HCT116 (cell line): ENCODE measurements around the gene NANOG. TPM values are rescaled to one million over a fixed set of nuclear protein-coding genes. Genes with fewer than 3 reads are reported as not detected.

ENCODE experiments used
- ATAC-seq: fragments of 200-7000 bp; cut with Tn5 transposase; 2 replicates; pipeline ENCODE4 v1.9.1; 2020; ENCODE audit warnings: mild to moderate bottlenecking, moderate library complexity
- BruUV-seq: library from RNA; stranded (reverse); fragments of 400-500 nt; replicated peaks from 2 replicates; lab custom pipeline; 2021; lab: Mats Ljungman, UMichigan
- CTCF ChIA-PET: fragments of 300-600 bp; sonication (Branson Sonifier 250); formaldehyde crosslinking; loops from one replicate; lab custom pipeline; 2021; ENCODE audit warnings: antibody characterized with exemption; lab: Charles Lee
- POLR2A ChIA-PET: fragments of 300-600, 350-600 bp; sonication (Branson Sonifier 250); formaldehyde crosslinking; loops from one replicate; lab custom pipeline; 2021; ENCODE audit warnings: antibody characterized with exemption; lab: Charles Lee
- RAD21 ChIA-PET, 2 experiments: fragments of 300-600 bp; sonication (Branson Sonifier 250); formaldehyde crosslinking; loops; one replicate each; lab custom pipeline; 2023; ENCODE audit warnings: low total read pairs in 2 of 2; ENCODE audit not compliant: uncharacterized antibody in 2 of 2, unreplicated experiment in 2 of 2, low non-redundant PET in 1 of 2; lab: Charles Lee
- DNase-seq: peaks from one replicate; pipeline ENCODE4 v3.0.0-alpha.2; 2010; ENCODE audit warnings: low read depth, low spot score
- H2AFZ ChIP-seq: fragments of 200-600 bp; shearing (Covaris generic), sonication (generic); 2 replicates; pipeline ENCODE4 v1.6.1; 2017; ENCODE audit warnings: low read depth, mixed run types, mixed read lengths, antibody characterized with exemption, low read length; ENCODE audit not compliant: poor library complexity, severe bottlenecking
- H3K27ac ChIP-seq: 2 replicates; pipeline ENCODE4 v1.5.1; 2012; ENCODE audit warnings: low read depth, low read length
- H3K27me3 ChIP-seq: fragments of 200-600 bp; sonication (generic); 2 replicates; pipeline ENCODE4 v1.6.1; 2016; ENCODE audit warnings: mixed run types, low read length, mixed read lengths; ENCODE audit not compliant: insufficient read depth
- H3K36me3 ChIP-seq, 2 experiments: fragments of 200-500 bp in 1 of 2; fragments of 200-600 bp in 1 of 2; sonication (Bioruptor generic) in 1 of 2; sonication (generic) in 1 of 2; 2 replicates each; pipeline versions ENCODE4 v1.5.1 to v1.6.1; 2014 to 2016; ENCODE audit warnings: low read length in 2 of 2, inconsistent platforms in 1 of 2, mixed read lengths in 1 of 2, mixed run types in 1 of 2; ENCODE audit not compliant: insufficient read depth in 2 of 2, control insufficient read depth in 1 of 2
- H3K4me1 ChIP-seq, 2 experiments: fragments of 200-600 bp in 1 of 2; sonication (generic) in 1 of 2; 2 replicates each; pipeline versions ENCODE4 v1.5.1 to v1.6.1; 2012 to 2017; ENCODE audit warnings: low read length in 2 of 2, inconsistent platforms in 1 of 2, mild to moderate bottlenecking in 1 of 2, mixed read lengths in 1 of 2, mixed run types in 1 of 2, moderate library complexity in 1 of 2; ENCODE audit not compliant: insufficient read depth in 2 of 2, control insufficient read depth in 1 of 2
- H3K4me2 ChIP-seq: fragments of 200-600 bp; sonication (generic); 2 replicates; pipeline ENCODE4 v1.6.1; 2017; ENCODE audit warnings: mixed run types, low read length, mixed read lengths
- H3K4me3 ChIP-seq, 2 experiments: fragments of 200-600 bp in 1 of 2; sonication (generic) in 1 of 2; replicated peaks in 1 of 2; 2 replicates each; pipeline ENCODE4 v1.5.1; 2011 to 2016; ENCODE audit warnings: low read length in 2 of 2, control low read depth in 1 of 2, low read depth in 1 of 2, mild to moderate bottlenecking in 1 of 2, mixed read lengths in 1 of 2, mixed run types in 1 of 2
- H3K79me2 ChIP-seq: fragments of 200-600 bp; sonication (generic); 2 replicates; pipeline ENCODE4 v1.6.1; 2017; ENCODE audit warnings: mild to moderate bottlenecking, mixed run types, low read length, moderate library complexity, mixed read lengths; ENCODE audit not compliant: insufficient read depth
- H3K9ac ChIP-seq: fragments of 200-600 bp; sonication (generic); 2 replicates; pipeline ENCODE4 v1.6.1; 2016; ENCODE audit warnings: low read length, mixed read lengths
- H3K9me2 ChIP-seq: fragments of 200-600 bp; sonication (generic), shearing (Covaris generic); 2 replicates; pipeline ENCODE4 v1.6.1; 2017; ENCODE audit warnings: mixed run types, mild to moderate bottlenecking, moderate library complexity; ENCODE audit not compliant: insufficient read depth
- H3K9me3 ChIP-seq, 2 experiments: fragments of 200-500 bp in 1 of 2; fragments of 200-600 bp in 1 of 2; sonication (Bioruptor generic) in 1 of 2; sonication (generic) in 1 of 2; 2 replicates each; pipeline ENCODE4 v1.6.1; 2014 to 2017; ENCODE audit warnings: low read length in 2 of 2, mixed read lengths in 2 of 2, inconsistent platforms in 1 of 2, low read depth in 1 of 2, mild to moderate bottlenecking in 1 of 2, mixed run types in 1 of 2, moderate library complexity in 1 of 2; ENCODE audit not compliant: control insufficient read depth in 1 of 2, insufficient read depth in 1 of 2
- H4K20me1 ChIP-seq: fragments of 200-600 bp; sonication (generic), shearing (Covaris generic); 2 replicates; pipeline ENCODE4 v1.6.1; 2017; ENCODE audit warnings: mixed run types, mild to moderate bottlenecking, moderate library complexity; ENCODE audit not compliant: insufficient read depth
- CBX3 ChIP-seq: IDR thresholded peaks from 2 replicates; pipeline ENCODE4 v1.6.1; 2012; ENCODE audit warnings: low read depth
- CEBPB ChIP-seq: IDR thresholded peaks from 2 replicates; pipeline ENCODE4 v1.6.1; 2012; ENCODE audit warnings: low read depth
- EGR1 ChIP-seq: IDR thresholded peaks from 2 replicates; pipeline ENCODE4 v1.6.1; 2012; ENCODE audit warnings: low read depth
- EZH2 ChIP-seq: fragments of 200-600 bp; sonication (generic); IDR thresholded peaks from 2 replicates; pipeline ENCODE4 v1.6.1; 2017; ENCODE audit warnings: antibody characterized with exemption, mixed run types
- POLR2A ChIP-seq: IDR thresholded peaks from 2 replicates; pipeline ENCODE4 v1.7.0; 2011; ENCODE audit warnings: borderline replicate concordance; ENCODE audit not compliant: insufficient read depth, insufficient read length; ENCODE audit errors: extremely low read depth
- POLR2AphosphoS5 ChIP-seq: IDR thresholded peaks from 2 replicates; pipeline ENCODE4 v1.6.1; 2011; ENCODE audit warnings: mild to moderate bottlenecking, low read depth, low read length, moderate library complexity
- RAD21 ChIP-seq: IDR thresholded peaks from 2 replicates; pipeline ENCODE4 v1.6.1; 2012; ENCODE audit warnings: low read depth, mild to moderate bottlenecking
- SIN3A ChIP-seq: IDR thresholded peaks from 2 replicates; pipeline ENCODE4 v1.6.1; 2012; ENCODE audit warnings: low read depth
- TCF7L2 ChIP-seq: IDR thresholded peaks from 2 replicates; pipeline ENCODE4 v1.7.0; 2011; ENCODE audit warnings: borderline replicate concordance, inconsistent platforms; ENCODE audit not compliant: insufficient read depth, insufficient read length; ENCODE audit errors: extremely low read depth
- intact Hi-C: fragments of 100-400 bp; cut with micrococcal nuclease; formaldehyde crosslinking; loops from 2 replicates; pipeline ENCODE4 v1.10.0; 2022
- total RNA-seq: library from RNA; stranded (reverse); gene quantifications from one replicate; pipeline ENCODE4 v1.2.1, GENCODE V29; 2021; ENCODE audit not compliant: unreplicated experiment
- TF ChIP-seq, protein P1 (sequence below), 3 experiments: fragments of 200-600 bp in 1 of 3; sonication (generic) in 1 of 3; IDR thresholded peaks in 2 of 3; conservative IDR thresholded peaks in 1 of 3; 2 replicates each; pipeline ENCODE4 v1.5.1; 2012 to 2017; ENCODE audit warnings: low read depth in 2 of 3, low read length in 2 of 3, antibody characterized with exemption in 1 of 3, borderline replicate concordance in 1 of 3, control low read depth in 1 of 3, mild to moderate bottlenecking in 1 of 3, mixed read lengths in 1 of 3, mixed run types in 1 of 3, moderate library complexity in 1 of 3; ENCODE audit not compliant: insufficient read depth in 1 of 3

NANOG gene
- total RNA-seq, 1 experiment from 2014 or later, result 0.22 TPM

DNA sequence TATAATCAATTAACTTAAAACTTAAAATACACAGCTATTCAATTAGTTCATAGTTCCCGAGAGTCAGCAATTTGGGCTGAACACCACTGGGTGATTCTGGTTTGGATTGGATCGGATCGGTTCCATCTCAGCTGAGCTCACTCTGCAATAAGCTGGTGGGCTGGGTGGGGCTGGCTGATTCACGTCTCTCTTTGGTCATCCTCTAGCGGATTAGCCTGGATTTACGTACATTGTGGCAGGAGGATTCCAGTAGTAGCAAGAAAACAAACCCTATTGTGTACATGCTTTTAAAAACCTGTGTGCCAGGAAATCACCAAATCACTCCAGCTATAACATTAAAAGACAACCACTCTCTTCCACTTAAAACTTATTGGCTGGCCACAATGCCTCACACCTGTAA, 38.9 kb upstream of the NANOG start:
- Histone ChIP-seq H3K79me2 (no peaks in the 10 kb centered on the region), H3K9me2 (no peaks in the 10 kb centered on the region), H2AFZ (no peak overlapping the region), H3K9me3 (no peaks in the 10 kb centered on the region), H3K27ac (no peak overlapping the region), H3K4me2 (no peak overlapping the region), H3K36me3 (no peaks in the 10 kb centered on the region), H4K20me1 (no peaks in the 10 kb centered on the region), H3K4me1 (no peaks in the 10 kb centered on the region), H3K9ac (no peak overlapping the region), H3K27me3 (no peaks in the 10 kb centered on the region), H3K4me3 (no peak overlapping the region)
- CTCF ChIA-PET, result interaction anchor here (0.8 kb wide), 1 partner anchor 34 kb away, joined by 3 read pairs; no protein-coding TSS in a partner anchor
- TF ChIP-seq POLR2A, result no peak
- no peak for TF ChIP-seq SIN3A
- no peak for TF ChIP-seq EZH2
- TF ChIP-seq EGR1, result no peak
- TF ChIP-seq RAD21, result no peak
- no peak for TF ChIP-seq CEBPB
- TF ChIP-seq, protein P1, sequence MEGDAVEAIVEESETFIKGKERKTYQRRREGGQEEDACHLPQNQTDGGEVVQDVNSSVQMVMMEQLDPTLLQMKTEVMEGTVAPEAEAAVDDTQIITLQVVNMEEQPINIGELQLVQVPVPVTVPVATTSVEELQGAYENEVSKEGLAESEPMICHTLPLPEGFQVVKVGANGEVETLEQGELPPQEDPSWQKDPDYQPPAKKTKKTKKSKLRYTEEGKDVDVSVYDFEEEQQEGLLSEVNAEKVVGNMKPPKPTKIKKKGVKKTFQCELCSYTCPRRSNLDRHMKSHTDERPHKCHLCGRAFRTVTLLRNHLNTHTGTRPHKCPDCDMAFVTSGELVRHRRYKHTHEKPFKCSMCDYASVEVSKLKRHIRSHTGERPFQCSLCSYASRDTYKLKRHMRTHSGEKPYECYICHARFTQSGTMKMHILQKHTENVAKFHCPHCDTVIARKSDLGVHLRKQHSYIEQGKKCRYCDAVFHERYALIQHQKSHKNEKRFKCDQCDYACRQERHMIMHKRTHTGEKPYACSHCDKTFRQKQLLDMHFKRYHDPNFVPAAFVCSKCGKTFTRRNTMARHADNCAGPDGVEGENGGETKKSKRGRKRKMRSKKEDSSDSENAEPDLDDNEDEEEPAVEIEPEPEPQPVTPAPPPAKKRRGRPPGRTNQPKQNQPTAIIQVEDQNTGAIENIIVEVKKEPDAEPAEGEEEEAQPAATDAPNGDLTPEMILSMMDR (IDR thresholded peaks at IDR 0.05 in 2 of 3, conservative IDR thresholded peaks at IDR 0.05 in 1 of 3; ENCODE audit: borderline replicate concordance in 1 of 3, insufficient read depth in 1 of 3, low read depth in 2 of 3, low read length in 2 of 3), result no peak
- TF ChIP-seq POLR2AphosphoS5, result no peak
- TF ChIP-seq TCF7L2, result no peak
- TF ChIP-seq CBX3, result no peak
- DNase-seq (no peak), ATAC-seq (no peak)
- RAD21 ChIA-PET, result no interaction called here
- no TSS peak for BruUV-seq
- intact Hi-C loops, result no loop called here
- POLR2A ChIA-PET, result no interaction called here
